ENCODE results near the gene FOXP1. TPM values are rescaled to one million over a fixed set of nuclear protein-coding genes. Genes with fewer than 3 reads are reported as not detected.

The FOXP1 gene
- total and polyA plus RNA-seq, 12 donors: 7.6 to 42.7 (median 24.3) TPM

DNA sequence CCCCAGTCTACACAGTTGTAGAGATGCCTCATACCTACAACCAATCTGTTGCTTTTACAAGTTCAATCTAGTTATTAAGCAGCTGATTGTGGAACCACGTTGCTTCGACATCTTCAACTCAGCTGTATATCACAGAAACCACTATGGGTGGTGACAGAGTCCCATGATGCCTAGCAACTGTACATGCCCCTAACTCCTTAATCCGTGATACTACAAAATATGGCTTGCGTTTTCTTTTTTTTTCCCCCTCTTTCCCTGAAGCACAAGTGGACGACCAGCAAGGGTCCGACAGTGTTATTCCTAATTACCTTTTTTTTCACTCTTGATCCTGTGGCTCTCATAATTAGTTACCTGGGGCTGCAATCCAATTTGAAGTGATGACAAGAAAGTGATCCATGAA, 478.6 kb downstream of the FOXP1 start:
- 91 to 95% (median 93%) methylated on average over 6 of the region's 6 CpGs for WGBS, 4 donors
- TF ChIP-seq POLR2A (IDR thresholded peaks at IDR 0.05): no peak
- DNase-seq: no peak
- Histone ChIP-seq H3K27ac (no peak overlapping the region), H3K27me3 (no peaks in the 10 kb centered on the region), H3K9me3 (replicated peaks in 1 of 3) (no peaks in the 10 kb centered on the region), H3K4me3 (no peak overlapping the region), H3K4me1 (replicated peaks in 1 of 2) (peaks cover 0 to 15% of the 10 kb centered on the region in 2 donors), H3K36me3 (replicated peaks in 1 of 2) (no peaks in the 10 kb centered on the region)
- intact Hi-C loops (cut with DNase I): no loop called here

DNA sequence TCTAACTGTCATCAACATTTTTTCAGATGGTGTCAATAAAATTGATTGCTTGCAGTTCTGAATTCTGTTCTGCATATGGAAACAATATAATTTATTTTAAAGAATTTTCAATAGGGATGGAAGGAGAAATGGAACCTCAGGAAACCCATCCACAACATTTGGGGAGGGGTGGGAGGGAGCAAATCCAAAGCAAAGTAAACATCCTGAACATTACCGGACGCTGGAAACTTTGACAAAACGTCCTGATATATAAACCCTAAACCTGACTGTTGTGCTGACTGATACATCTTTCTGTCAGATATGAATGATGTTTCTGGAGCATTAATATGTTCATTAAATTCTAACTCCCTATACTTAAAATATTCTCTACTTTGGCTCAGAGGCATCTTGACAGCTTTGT, 479.0 kb downstream of the FOXP1 start:
- no peak overlapping the region for H3K27ac ChIP-seq
- DNase-seq: no peak
- H3K4me1 ChIP-seq (replicated peaks in 1 of 2): peaks cover 0 to 15% of the 10 kb centered on the region in 2 donors
- intact Hi-C loops (cut with DNase I): no loop called here
- no peak for TF ChIP-seq POLR2A (IDR thresholded peaks at IDR 0.05)
- TF ChIP-seq, protein P1, sequence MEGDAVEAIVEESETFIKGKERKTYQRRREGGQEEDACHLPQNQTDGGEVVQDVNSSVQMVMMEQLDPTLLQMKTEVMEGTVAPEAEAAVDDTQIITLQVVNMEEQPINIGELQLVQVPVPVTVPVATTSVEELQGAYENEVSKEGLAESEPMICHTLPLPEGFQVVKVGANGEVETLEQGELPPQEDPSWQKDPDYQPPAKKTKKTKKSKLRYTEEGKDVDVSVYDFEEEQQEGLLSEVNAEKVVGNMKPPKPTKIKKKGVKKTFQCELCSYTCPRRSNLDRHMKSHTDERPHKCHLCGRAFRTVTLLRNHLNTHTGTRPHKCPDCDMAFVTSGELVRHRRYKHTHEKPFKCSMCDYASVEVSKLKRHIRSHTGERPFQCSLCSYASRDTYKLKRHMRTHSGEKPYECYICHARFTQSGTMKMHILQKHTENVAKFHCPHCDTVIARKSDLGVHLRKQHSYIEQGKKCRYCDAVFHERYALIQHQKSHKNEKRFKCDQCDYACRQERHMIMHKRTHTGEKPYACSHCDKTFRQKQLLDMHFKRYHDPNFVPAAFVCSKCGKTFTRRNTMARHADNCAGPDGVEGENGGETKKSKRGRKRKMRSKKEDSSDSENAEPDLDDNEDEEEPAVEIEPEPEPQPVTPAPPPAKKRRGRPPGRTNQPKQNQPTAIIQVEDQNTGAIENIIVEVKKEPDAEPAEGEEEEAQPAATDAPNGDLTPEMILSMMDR (IDR thresholded peaks at IDR 0.05): no peak
- H3K9me3 ChIP-seq (replicated peaks in 1 of 3): no peaks in the 10 kb centered on the region
- no peak overlapping the region for H3K4me3 ChIP-seq
- no peaks in the 10 kb centered on the region for H3K36me3 ChIP-seq (replicated peaks in 1 of 2)
- WGBS, 4 donors: 79 to 92% (median 85%) methylated on average over 3 of the region's 3 CpGs
- H3K27me3 ChIP-seq: no peaks in the 10 kb centered on the region

DNA sequence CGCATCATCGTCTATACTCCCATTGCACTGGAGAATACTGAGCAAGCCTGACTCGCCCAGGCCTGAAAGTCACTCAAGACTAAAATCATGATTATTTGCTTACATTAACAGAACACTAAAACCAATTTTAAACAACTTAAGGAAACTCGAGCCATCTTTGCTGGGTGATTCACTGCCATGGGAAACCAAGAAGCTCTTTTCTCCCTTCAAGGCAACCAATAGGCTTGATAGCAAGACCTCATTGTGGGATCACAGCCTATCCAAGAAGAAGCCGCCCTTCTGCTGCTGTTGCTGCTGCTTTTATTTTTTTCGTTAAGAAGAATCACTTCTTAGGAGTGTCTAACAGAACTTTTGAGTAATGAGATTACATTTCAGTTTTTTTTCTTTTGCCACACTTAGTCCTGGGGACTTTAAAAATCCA, 479.4 kb downstream of the FOXP1 start:
- Histone ChIP-seq H3K4me1 (replicated peaks in 1 of 2) (peaks cover 0 to 15% of the 10 kb centered on the region in 2 donors), H3K36me3 (replicated peaks in 1 of 2) (no peaks in the 10 kb centered on the region), H3K4me3 (no peak overlapping the region), H3K9me3 (replicated peaks in 1 of 3) (no peaks in the 10 kb centered on the region), H3K27me3 (no peaks in the 10 kb centered on the region), H3K27ac (no peak overlapping the region)
- no peak for DNase-seq
- TF ChIP-seq, protein P1 (IDR thresholded peaks at IDR 0.05): no peak
- TF ChIP-seq POLR2A (IDR thresholded peaks at IDR 0.05): no peak
- WGBS, 4 donors: 88 to 98% (median 96%) methylated on average over 6 of the region's 6 CpGs
- intact Hi-C loops (cut with DNase I): no loop called here

DNA sequence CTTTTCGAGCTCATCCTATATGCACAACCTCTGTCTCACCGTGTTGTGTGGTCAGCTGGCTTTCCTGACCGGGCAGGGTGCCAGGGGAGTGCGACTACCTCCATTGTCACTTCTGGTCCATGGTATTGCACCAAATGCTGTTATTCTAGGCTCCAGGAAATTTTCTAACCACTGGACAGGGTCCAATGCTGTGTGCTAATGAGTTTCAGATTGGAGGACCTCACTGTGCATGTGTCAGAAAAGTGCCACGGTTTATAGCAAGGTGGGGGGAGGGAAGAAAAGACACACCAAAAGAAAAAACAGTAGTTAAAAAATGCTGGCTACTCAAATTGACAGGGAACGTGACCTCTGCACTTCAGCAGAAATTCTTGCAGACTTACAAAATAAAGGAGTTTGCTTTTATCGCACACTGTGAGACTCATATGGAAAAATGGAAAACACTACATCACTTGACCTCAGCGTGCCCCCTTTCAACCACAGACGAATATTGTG, 480.1 kb downstream of the FOXP1 start:
- no peaks in the 10 kb centered on the region for H3K27me3 ChIP-seq
- WGBS, 4 donors: 54 to 71% (median 66%) methylated on average over 9 of the region's 9 CpGs
- no peaks in the 10 kb centered on the region for H3K9me3 ChIP-seq (replicated peaks in 1 of 3)
- H3K4me1 ChIP-seq (replicated peaks in 1 of 2): peaks cover 0 to 15% of the 10 kb centered on the region in 2 donors
- H3K36me3 ChIP-seq (replicated peaks in 1 of 2): no peaks in the 10 kb centered on the region
- no peak overlapping the region for H3K27ac ChIP-seq
- intact Hi-C loops (cut with DNase I): no loop called here
- no peak overlapping the region for H3K4me3 ChIP-seq
- TF ChIP-seq POLR2A (IDR thresholded peaks at IDR 0.05): no peak
- TF ChIP-seq, protein P1 (IDR thresholded peaks at IDR 0.05): no peak
- DNase-seq: peak in 5 of 7 donors; percentile 23 to 61 (median 33)

All from adrenal gland (tissue), 12 donors.